HAP-1 (cell line): ENCODE measurements around the gene ACTR3C.
"Not testable (repeated sequence)": the region's sequence is repeated elsewhere in the genome, so short reads cannot be mapped to it uniquely, and the experiment has no call there.

ENCODE experiments used
- DNase-seq, 2 experiments: peaks; one replicate each; pipeline ENCODE4 v3.0.0-alpha.2; 2016 to 2020; ENCODE audit warnings: low spot score in 2 of 2
- H3K27me3 ChIP-seq: fragments of 250-450 bp; sonication (Bioruptor Pico); 2 replicates; pipeline ENCODE4 v1.5.1; 2020; ENCODE audit warnings: low read depth, mild to moderate bottlenecking, moderate library complexity
- H3K36me3 ChIP-seq: fragments of 250-450 bp; sonication (Bioruptor Pico); replicated peaks from 2 replicates; pipeline ENCODE4 v1.5.1; 2020; ENCODE audit warnings: mild to moderate bottlenecking
- H3K4me1 ChIP-seq: fragments of 250-450 bp; sonication (Bioruptor Pico); 2 replicates; pipeline ENCODE4 v1.5.1; 2020; ENCODE audit warnings: mild to moderate bottlenecking
- H3K4me3 ChIP-seq: fragments of 250-450 bp; sonication (Bioruptor Pico); 2 replicates; pipeline ENCODE4 v1.5.1; 2020; ENCODE audit warnings: mild to moderate bottlenecking, moderate library complexity
- H3K9me3 ChIP-seq: fragments of 250-450 bp; sonication (Bioruptor Pico); 2 replicates; pipeline ENCODE4 v1.5.1; 2020; ENCODE audit warnings: mild to moderate bottlenecking, moderate library complexity
- in situ Hi-C: fragments of 300-500 bp; cut with MboI; formaldehyde crosslinking; loops from 3 replicates; pipeline ENCODE4 v1.14.3; 2020; ENCODE audit warnings: low sequenced_read_pairs, inconsistent platforms, mixed read lengths

Gene ACTR3C

DNA sequence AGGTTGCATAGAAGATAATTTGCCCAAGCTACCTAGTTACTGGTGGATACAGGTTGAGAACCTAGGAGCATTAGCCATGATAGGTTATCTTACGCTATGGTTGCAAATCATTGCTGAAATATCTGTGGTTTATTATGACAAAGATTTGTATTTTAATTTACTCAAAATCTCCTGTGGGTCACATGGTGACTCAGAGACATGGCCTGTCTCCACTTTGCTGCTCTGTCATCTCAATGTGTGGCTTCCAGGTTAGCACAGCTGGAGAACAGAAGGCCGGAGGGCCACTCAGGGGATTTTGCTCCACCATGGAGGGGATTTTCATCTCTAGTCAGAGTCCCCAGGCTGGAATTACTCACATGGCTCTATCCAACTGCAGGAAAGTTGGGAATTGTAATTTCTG lies 78.1 kb downstream of the ACTR3C start:
- H3K36me3 ChIP-seq, H3K4me3 ChIP-seq, H3K27me3 ChIP-seq, H3K9me3 ChIP-seq, DNase-seq, H3K4me1 ChIP-seq, in situ Hi-C loops: not testable (repeated sequence)

DNA sequence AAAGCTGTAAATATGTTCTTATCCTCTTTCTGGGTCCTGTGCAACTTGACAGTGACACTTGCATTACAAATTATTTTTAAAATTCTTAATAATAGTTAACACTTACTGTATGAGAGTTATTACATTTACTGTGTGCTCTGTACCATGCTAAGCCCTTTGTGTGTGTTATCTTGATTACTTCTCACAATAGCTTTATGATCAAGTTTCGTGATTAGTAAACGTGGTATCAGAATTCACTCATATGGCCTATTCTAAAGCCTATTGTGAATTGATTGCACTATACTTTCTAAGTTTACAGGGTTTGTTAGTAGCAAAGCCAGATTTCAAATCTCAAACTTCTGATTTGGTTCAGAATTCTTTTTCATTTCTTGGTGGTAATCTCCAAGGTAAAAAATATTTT lies 80.4 kb downstream of the ACTR3C start:
- H3K27me3 ChIP-seq, DNase-seq, H3K4me1 ChIP-seq, H3K4me3 ChIP-seq, H3K9me3 ChIP-seq, H3K36me3 ChIP-seq, in situ Hi-C loops: not testable (repeated sequence)

GRCh38 chr7:150225444-150225843 lies 97.9 kb downstream of the ACTR3C start:
- H3K36me3 ChIP-seq, H3K4me3 ChIP-seq, H3K27me3 ChIP-seq, in situ Hi-C loops, H3K9me3 ChIP-seq, H3K4me1 ChIP-seq, DNase-seq: not testable (repeated sequence)

DNA sequence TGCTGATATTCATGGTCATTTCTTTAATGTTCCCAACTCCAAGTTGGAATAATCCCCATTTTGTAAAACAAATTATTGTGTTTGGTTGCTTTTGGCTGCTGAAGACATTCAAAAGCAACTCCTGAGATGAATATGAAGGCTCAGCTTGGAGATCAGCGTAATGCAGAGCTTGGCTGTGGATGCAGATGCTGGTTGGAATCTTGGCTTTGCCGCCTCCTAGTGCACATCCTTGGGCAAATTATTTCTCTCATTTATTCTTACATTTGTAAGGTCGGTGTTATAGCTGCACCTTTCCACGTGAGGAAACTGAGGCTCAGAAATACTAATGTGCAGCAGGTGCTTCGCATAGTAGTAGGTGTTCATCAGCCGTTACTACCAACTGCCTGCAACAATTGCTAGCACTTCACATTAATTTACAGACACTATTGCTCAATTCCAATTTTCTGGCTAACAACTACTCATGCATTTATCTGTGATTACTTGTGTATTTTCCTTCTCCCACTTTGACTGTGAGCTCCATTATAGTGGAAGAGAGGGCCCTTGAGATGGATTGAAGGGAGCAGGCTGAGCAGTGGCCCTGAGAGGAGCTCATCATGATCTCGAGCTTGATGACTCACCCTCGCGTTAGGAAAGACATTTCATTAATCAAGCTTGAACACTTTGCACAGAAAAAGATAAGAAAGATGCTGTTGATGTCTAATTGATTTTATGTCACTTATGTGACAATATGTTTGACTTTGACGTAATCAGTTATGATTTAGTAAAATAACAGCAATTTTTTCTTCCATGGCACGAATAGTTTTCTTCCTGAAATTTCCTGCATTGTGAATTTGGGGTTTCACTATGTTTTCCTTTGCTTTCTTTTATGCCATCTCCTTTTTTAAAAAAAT lies 101.0 kb downstream of the ACTR3C start:
- H3K36me3 ChIP-seq, H3K4me3 ChIP-seq, in situ Hi-C loops, H3K4me1 ChIP-seq, H3K27me3 ChIP-seq, H3K9me3 ChIP-seq, DNase-seq: not testable (repeated sequence)

DNA sequence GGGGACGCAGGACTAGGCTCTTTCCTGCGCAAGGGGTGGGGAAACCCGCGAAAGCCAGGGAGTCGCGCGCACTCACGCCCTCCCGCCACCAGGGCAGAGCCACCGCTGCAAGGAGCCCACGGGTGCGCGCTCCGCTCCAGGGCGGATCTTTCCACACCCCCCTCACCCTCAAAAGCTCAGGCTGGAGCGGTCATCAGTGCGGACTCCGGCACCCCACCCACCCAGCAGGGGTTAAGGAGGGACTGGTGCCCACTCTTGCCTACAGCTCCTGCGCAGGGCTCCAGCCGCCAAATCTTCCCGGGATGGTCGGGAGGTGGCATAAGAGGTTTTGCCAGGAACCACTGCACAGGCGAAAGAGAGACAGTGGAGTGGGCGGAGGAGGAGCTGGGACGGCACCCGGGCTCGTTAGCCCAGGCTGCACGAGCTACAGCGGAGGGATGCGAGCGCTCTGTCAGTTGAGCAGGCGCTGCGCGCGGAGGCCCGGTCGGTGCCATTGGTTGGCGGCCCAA lies 102.6 kb downstream of the ACTR3C start:
- H3K4me3 ChIP-seq, DNase-seq, in situ Hi-C loops, H3K27me3 ChIP-seq, H3K9me3 ChIP-seq, H3K36me3 ChIP-seq, H3K4me1 ChIP-seq: not testable (repeated sequence)

DNA sequence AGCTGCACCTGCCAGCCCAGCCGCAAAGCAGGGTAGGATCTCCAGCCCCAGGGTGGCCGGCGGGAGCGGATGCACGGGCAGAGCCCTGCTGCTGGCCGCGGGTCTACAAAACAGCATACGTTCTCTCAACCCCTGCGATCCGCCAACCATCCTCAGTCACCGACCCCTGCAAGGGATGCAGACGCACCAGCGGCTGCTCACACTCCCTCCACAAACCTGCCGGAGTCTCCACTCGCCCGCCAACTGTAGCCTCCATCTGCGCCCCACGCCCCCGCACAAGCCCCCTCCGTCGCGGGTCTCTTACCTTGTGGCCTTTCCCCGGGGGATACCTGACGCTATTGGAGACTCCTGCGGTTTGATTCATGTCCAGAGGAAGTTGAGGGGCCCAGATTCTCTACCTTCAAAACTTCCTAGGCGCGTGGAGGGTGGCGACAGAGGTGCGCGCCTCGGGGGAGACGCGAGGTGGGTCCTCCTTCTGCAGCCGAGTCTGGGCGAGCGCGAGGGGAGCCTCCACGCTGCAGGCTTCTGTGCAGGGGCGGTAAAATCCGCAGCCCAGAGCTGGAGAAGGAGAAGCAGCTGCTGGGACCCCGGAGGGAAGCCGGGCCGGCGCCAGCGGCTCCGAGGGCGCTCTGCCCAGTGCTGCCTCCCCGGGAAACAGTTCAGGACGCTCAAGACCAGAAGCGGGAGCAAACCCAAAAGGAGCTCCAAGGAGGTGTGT lies 103.2 kb downstream of the ACTR3C start:
- in situ Hi-C loops, DNase-seq, H3K4me1 ChIP-seq, H3K36me3 ChIP-seq, H3K9me3 ChIP-seq, H3K4me3 ChIP-seq, H3K27me3 ChIP-seq: not testable (repeated sequence)

DNA sequence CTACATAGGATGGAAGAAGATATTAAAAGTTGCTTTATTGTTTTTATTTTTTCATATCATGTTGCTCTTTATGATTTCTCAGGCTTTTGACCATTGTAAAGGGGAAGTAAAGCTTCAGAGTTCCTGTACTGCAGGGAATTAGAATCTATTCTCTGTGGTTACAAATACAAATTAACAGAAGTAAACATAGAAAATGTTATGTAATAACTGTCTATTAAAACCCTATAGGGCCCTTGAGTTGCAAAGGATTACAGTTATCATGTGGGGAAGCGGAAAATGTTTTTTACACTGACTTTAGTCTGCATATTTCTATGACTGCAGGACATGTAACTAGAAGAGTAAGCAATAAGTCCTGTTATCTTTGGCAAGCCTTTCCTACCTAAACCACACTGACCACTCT lies 116.5 kb downstream of the ACTR3C start:
- H3K36me3 ChIP-seq, in situ Hi-C loops, H3K4me3 ChIP-seq, DNase-seq, H3K9me3 ChIP-seq, H3K27me3 ChIP-seq, H3K4me1 ChIP-seq: not testable (repeated sequence)

DNA sequence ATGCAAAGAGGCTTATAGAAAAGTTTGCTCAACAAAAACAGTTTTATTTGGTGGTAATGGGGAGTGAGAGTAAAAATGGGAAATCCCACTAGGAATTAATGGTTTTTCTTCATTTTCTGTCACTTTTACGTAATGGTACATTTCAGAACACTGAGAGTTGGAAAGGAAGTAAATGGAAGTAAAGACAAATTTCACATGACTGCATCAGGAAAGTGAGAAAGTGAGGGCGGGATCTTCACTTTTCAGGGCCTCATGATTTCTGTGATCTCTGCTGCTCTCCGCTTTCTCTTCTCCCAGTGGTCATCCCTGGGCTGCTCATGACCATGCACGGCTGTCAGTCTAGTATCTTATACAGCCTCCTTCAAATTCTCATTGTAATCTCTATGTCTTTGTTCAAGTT lies 117.5 kb downstream of the ACTR3C start:
- DNase-seq, H3K4me3 ChIP-seq, in situ Hi-C loops, H3K36me3 ChIP-seq, H3K27me3 ChIP-seq, H3K9me3 ChIP-seq, H3K4me1 ChIP-seq: not testable (repeated sequence)

DNA sequence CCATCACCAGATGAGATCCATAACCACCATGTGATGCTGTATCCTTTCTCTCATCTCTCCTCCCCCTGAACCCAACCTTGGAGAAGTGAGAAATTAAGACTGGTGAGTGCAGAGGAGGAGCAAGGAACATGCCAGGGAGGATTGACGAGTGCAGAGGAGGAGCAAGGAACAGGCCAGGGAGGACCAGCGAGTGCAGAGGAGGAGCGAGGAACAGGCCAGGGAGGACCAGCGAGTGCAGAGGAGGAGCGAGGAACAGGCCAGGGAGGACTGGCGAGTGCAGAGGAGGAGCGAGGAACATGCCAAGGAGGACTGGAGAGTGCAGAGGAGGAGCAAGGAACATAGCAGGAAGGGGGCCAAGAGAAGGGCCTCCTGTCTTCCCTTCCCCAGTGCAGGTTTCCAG lies 118.8 kb downstream of the ACTR3C start:
- H3K4me1 ChIP-seq, in situ Hi-C loops, DNase-seq, H3K36me3 ChIP-seq, H3K9me3 ChIP-seq, H3K4me3 ChIP-seq, H3K27me3 ChIP-seq: not testable (repeated sequence)

- H3K36me3 ChIP-seq, H3K9me3 ChIP-seq, H3K4me3 ChIP-seq, H3K4me1 ChIP-seq, DNase-seq, in situ Hi-C loops, H3K27me3 ChIP-seq: not testable (repeated sequence)
Observed at GRCh38 chr7:150202894-150203293, 120.5 kb downstream of the ACTR3C start.
